Measurements from ENCODE around the gene ACAP1.

ACAP1 gene

DNA sequence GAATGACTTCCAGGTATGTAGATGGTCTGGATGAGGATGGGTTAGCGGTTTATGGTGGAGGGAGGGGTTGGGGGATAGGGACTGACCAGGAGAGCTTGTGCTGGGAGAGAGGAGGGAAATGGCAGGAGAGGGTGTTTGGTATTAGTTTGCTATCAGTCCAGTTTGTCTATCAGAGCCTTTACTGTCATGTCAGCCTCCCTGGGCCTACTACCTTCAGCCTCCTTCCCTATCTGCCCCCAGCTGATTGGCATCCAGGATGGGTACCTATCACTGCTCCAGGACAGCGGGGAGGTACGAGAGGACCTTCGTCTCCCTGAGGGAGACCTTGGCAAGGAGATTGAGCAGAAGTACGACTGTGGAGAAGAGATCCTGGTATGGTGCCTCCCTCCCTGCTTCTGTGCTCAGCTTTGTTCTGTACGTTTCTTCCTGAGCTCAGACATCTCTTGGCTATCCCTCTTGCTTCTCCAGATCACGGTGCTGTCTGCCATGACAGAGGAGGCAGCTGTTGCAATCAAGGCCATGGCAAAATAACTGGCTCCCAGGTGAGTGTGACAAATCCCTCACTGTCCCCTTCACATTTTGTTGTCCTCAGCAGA, 25.1 kb upstream of the ACAP1 start:
- no peak for DNase-seq

DNA sequence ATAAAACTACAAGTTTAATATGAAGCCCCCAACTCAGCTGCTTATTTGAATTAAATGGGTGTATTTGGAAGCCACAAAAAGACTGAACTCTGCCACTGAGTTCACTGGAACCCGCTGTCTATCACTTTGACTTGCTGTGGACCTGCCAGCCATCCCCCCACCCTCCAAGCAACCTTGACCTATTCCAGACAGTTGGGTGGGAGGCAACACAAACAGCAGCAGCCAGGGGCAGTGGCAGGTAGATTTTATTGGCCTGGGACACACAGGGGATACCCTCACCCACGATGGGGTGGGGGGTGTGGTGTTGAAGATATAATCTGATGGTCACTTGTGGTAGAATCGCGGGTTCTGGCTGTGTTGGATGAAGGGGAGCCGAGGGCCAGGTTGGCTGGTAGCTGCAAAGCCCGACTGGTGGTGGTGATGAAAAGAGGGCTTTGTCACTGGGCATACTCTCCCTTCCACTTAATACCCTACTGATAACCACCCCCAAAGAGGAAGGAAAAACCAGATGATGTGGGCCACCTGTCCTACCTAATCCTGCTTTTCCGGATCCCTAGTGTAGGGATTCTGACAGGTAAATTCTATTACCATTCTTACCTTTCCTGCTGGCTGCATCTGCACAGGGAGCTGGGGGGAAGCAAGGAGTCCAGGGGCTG, 23.8 kb upstream of the ACAP1 start:
- DNase-seq, result no peak

DNA sequence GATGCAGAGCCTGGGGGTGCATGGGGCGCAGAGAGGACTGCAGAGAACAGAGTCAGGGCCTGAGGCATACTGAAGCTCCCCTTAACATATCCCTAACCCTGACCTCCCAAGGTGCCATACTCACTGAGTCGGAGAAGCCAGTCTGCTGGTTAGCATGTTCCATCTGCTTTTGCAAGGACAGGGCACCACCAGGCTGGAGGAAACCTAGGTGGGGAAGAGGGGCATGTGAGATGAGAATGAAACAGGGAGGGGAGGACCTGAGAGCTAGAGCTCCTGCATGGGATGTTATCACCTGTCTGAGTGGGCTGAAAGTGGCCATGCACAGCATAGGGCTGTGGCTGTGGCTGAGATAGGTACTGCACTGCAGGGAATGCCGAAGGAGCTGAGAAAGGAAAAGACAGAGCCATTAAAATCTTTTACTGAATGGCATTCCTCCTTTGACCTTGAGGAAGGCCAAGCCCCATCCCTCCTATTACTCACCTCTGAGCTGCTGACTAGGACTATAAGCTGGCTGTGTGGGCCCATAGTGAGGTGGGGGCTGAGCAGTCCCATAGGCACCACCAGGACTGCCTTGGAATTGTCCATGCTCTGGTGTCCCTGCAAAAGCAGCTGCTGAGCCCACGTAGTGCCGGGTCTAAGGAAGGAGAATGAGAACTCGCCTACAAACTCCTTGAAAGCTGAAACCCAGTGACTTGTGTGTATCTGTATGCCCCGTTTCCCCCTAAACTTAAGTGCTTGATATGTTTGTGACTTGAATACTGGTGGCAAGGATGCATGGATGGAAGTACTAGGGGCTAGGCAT, 23.0 kb upstream of the ACAP1 start:
- DNase-seq, result peak in 1 of 2 experiments; percentile 11

DNA sequence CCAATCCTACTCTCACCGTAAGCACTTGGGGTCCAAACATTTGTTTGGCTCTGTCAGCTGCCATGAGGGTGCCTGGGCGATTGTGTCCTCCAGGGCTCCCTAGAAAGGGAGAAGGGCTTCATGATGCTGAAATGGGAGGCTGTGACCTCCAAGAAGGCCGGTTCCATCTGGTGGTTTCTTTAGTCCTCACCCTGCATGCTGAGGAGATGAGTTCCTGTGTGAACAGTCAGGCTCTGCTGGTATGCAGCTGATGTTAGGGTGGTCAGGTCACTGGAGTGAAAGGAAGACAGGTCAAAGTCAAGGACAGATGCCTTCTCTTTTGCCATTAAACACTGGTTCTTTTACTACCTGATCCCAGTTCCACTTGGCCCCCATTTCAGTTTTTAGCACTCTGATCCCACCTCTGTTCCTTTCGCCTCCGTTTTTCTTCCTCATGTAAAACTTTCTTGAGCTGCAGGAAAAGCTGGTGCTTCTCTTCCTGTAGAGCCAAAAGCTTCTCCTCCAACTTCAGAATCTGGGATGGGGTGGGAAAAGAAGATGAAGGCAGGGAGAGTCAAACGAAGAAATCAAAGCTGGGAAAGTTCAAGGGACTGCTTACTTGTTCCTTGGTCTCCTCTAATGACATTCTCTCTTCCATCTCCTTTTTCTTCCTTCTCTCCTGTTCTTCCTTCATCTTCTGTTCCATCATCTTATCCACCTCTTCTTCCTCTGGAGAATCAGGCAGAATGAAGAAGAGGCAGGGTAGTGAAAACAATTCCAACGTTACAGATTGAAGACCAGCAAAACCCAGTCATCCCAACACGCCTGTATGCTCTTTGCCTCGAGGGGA, 22.2 kb upstream of the ACAP1 start:
- DNase-seq, result no peak

DNA sequence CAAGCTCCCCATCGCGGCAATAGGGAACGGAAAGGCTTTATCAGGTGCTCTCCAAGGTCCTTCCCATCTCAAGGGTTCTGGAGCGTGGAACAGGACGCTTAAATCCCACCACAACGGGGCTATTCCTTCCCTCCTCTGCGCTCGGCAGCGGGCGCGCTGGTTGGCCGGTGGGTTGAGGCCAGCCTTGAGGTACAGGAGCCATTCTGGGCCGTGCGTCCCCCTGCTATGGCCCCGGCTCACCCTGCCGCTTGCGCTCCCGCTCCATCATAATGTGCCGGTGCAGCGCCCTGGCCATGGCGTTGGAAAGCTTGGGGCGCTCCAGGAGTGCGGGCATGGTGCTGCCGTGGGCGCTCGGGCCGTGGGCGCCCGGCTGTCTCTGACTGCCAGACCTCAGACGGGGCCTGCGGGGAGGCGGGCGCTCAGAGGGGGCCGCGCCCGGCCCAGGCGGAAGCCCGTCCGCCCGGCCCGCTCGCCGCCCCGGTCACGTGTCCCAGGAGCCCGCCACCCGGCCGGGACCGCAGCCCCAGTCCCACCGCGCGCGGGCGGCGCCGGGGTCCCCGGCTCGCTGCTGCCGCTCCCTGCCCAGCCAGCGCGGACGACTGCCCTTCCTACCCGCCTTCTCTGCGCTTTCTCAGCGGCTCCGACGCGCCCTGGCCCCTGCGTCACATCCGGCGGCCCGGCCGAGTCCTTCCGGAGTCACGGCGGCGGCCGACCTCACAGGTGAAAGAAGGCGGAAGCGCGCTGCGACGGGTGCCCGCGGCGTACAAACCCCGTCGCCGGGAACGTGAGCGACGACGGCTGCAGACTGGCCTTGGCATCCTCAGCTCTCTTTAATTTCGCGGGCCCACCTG, 21.4 kb upstream of the ACAP1 start, which contains the start of gene GPS2:
Gene GPS2, minus strand, starts transcription at position 642 of the 851 bp plus-strand sequence. Its CDS starts 308 bp downstream, at position 334.
- peak; percentile 63 to 78 for DNase-seq

DNA sequence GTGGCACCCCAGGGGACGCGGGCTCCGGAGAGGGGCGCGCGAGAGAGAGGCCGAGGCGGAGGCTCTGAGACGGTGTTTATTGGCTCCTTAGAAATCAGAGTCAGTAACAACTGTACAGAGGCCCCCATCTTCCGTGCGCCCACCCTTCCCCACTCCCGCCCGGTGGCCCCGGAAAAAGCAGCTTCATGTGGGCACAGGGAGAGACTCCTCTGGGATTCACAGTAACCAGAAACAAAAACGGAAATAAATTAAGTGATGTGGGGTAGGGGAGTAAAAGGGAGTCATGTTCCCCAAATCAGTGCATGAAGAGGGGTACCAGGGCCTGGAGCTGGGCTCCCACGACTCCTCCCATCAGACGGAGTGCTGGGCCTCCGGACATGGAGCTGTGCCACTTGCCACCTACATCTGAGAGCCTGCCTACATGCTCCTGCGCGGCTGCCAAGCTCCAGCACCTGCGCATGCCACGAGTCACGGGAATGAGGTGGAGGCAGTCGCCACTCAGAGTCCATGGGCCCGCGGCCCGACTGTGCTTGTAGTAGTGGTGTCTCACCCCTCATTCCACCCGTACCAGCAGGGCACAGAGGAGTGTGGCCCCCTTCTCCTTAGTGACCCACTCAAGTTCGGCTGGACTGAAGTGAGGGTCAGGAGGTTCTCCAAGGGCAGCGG, 20.6 kb upstream of the ACAP1 start:
- DNase-seq, result no peak

DNA sequence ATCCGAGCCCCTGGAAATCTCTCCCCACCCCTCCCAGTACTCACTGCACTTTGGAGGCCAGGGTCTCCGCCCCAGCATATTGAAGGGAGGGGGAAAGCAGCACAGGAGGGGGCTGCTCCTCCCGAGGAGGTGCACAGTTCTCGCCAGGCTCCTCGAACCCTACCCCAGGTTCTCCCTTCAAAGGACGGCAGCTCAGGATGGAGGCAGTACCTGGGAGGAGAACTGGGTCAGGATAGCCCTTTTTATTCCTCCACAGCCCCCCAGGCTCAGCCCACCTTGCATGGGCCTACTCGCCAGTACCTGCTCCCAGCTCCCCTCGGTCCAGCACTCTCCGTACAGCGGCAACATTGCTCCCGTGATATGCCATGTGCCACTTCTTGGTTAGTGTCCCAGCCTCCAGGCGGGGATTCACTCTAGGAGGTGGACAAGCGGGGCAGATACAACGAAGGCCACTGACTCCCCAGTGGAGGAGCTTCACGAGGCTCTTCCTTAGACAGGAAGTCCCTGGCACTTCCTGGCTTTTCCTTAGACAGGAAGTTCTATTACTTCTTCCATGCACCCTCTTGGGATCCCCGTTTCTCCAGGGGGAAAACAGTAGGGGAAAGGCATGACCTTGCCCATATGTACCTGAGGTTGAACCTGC, 19.0 kb upstream of the ACAP1 start:
- DNase-seq, result no peak

DNA sequence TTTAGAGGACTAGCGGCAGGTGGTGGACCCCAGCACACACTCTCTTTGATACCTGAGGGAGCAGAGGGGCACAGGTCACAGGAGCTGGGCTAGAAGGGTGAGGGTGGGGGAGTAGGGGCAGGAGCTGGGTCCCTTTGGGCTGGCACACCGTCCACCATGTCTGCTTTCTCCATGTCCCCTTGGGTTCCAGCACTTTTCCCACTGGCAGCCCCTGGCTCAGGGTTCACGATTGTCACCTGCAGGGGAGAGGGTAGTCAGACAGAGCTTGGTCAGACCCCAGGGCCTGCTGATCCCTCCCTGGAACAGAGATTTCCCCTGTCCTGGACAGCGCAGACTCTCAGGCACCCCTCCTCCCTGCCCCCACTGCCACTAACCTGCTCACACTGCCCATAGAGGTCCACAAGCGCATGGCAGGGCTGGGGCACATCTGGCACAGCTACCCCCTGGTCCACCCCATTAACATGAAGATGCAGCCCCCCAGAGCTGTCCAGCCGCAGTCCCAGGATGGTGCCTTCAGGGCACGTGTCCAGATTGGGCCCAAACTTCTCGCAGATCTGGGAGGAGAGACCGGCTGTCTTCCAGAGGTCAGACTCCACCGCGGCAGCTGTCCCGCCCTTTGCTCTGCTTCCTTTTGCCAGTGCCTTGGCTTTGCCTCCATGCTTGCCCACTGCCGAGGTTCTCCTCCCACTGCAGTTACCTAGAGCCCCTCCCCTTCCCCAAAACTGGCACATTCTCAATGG, 18.0 kb upstream of the ACAP1 start:
- DNase-seq, result no peak

DNA sequence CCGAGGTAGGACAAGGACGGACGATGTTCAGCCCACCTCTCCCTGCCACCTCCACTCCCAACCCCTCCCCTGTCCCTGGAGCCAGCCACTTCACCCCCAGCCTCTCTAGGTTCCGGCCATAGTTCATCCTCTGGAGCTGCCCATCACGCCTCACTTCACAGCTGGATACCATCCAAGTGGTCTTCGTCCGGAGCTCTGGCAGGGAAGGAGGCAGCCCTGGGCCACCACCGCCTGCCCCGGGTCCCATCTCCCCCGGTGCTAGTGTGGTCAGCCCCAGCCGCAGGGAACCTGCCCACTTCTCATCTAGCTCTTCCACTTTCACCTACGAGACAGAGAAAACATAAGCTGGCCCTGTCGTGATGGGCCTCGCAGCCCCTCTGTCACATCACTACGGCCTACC, 14.9 kb upstream of the ACAP1 start:
- no peak for DNase-seq

DNA sequence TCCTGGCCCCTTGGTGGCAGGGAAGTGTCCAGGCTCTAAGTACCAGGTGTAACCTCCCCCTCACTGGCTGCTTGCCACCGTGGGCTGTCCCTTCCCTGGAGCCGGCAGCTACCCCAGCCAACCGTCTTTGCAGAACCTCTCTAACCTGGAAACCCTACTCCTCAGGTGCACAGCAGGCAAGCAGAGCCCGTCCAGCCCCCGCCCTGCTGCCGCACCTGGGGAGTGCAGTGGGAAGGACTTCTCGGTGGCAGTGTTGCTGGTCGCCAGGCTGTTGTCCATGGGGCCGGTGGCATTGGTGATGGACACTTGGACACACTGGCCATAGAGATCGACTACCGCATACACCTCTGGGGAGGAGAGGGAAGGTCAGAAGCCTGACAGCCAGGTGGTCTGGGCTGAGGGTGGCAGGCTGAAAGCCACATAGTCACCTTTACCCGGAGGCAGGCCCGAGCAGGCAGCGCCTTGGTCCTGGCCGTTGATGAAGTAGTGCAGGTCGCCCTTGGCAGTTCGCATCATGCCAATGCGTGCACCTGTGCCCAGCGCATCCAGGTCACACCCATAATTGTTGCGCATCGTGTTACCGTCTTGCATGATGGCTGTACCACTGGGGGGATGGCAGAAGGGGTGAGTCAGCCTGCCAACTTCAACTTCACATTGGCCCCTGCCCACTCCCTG, 13.7 kb upstream of the ACAP1 start:
- no peak for DNase-seq

DNA sequence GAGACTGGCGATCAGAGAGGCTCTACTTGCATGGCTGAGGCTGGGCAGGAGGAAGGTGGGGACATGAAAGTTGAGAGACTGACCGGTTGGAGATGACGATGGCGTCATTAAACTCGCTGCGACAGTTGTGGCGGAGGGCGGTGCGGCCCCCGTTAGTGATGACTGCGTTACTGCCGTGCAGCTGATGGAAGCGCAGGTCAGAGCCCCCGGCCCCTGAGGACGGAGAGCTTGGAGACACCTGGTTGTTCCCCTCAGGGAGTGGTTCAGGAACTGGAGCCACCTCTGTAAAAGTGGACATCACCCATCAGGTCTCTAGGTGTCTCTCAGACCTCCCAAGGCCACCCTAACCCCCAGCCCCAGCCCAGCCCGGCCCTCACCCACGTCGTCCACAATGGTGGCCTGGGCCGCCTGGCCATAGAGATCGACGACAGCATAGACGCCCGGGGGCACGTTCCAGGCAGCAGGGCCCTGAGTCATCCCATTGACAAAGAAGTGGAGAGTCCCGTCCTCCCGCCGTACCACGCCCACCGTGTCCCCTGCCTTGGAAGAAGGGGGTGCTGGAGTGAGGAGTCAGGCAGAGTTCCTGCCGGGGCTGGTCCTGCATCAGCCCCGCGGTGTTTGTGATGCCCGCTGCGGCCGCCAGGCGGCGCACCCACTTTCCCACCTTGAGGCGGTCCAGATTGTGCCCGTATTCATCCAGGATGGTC, 12.4 kb upstream of the ACAP1 start:
- no peak for DNase-seq

DNA sequence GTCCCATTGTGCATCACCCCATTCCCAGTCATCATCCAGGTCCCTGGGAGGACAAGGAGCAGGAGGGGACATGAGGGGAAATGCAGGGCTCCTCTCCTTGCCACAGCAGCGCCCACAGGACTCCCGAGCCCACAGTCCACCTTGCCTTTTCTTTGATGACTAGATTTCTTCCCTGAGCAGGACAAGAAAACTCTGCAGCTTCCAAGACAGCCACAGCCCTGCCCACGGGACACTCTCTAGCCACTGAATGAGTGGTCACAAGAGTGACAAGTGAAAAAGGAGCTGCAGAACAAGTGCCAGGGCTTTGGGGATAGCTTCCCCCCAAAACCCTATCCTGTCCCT, 11.9 kb upstream of the ACAP1 start:
- DNase-seq, result no peak

DNA sequence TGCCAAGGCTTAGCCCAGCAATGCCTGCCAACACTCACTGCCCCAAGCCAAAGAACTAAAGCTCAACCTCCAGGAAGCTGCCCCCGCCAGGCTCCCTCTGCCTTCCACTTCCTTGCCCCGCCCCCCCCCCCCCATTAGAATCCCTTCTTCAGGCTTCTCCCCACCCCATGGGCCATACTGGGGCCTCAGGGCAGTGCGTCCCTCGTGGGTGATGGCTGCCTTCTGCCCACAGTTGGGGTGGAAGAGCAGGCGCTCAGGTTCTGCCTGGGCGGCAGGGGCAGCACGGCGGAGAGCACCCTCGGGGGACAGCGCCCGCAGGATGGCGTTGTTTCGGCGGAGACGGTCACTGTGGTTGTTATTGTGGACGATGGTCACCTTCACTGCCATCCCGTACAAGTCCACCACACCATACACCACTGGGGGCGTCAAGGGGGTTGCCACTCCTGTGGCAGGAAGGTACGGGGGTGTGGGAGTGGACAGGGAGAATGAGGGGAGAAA, 11.2 kb upstream of the ACAP1 start:
- DNase-seq, result no peak

DNA sequence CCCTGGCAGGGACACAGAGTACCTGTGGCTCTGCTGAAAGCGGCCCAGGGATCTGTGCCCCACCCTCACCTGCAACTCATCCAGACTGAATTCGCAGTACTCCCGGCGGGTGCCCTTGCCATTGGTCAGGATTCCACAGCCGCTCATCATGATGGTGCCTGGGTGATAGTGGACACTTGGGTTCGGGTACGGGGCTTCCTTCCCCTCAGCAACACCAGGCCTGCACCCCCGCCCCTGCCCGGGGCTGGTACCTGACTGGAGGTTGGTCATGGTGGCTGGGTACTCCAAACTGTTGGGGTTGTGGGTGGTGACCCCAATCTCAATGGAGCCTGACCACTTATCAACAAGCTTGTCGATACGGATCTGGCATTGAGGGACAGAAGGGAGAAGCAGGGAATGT, 10.1 kb upstream of the ACAP1 start:
- DNase-seq, result no peak

DNA sequence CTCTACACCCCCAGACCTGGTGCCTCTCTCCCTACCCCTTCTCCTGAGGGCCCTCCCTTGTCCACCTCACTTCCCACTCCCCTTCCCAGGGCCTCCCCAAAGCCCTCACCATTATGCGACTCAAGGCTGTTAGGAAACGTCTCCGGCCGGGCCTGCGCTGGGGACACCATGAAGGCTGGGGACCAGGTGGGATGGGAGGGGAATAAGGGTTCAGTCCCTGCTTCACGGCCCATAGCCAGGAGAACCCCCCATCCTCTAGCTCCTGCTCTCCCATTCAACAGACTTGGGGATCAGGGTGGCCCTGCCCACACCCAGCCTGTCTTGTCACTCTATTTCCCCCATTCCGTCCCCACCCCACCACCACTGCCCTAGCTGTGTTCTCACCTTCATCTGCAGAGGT, 9.3 kb upstream of the ACAP1 start:
- DNase-seq, result no peak

DNA sequence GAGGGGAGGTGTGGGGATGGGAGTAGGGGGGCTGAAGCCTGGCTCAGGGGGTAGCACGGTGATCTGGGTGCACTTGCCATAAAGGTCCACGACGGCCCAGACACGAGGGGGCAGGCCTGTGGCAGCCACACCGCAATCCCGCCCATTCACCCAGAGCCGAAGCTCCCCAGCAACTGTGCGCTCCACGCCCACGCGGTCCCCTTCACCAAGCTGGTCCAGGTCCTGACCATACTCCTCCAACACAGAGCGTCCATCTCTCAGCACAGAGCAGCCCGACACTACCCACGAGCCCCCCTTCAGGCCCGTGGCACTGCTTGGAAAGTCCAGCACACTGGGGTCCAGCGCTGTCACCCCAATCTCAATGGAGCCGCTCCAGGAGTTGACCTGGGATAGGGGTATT, 8.8 kb upstream of the ACAP1 start:
- DNase-seq, result no peak

DNA sequence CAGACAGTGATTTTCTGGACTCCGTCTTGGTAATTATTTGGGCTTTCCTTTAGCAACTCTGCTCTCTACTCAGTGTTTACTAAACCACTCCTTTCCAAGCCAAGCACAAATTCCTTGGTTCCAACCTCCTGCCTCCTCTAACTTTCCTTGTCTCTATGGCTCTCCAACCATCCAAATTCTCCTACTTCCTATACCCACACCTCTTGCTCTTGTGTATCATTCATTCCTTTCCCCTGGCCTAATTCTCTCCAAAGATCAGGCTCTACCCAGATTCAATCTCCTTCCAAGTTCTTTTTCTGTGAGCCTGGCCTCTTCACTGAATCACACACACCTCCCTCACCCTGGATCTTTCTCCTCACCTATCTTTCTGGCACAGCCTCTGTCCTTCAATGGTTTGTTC, 8.3 kb upstream of the ACAP1 start:
- DNase-seq, result no peak

DNA sequence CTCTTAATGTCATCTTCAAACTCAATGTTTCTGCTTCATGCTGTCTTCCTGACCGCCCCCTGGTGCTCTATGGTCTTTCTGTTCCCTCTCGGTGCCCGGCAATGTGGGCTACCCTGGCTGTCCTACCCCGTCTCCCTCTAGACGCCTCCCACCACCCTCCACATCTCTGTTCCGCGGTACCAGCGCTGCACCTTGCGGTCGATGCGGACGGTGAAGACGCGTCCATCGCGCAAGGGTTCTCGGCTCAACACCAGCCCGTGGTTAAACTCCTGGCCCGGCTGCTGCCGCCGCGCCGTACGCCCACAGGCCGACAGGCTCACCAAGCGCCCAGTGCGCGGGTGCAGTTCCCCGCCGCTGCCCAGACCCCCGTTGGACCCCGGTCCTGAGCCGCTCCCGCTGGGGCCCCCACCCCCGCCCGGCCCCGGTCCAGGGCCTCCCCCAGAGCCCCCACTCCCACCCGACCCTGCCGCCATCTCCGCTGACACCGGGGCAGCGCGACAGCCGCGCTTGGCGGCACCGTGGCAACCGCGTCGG, 7.4 kb upstream of the ACAP1 start, which contains the start of gene NEURL4:
Gene NEURL4, minus strand, starts transcription at position 496 of the 534 bp plus-strand sequence. Its CDS starts 23 bp downstream, at position 473.
- DNase-seq, result no peak

All from SW 1271 (cell line).